Activated CD4-positive, alpha-beta T cell treated with anti-CD3 and anti-CD28 coated beads, Interleukin-10, Interleukin-2, amounts not matched to agents 100 ng/mL and 50 ng/mL, durations not matched to agents 16 hours and 8 hours (primary cell): ENCODE data around the gene TMEM220.
"Not testable (repeated sequence)": the region's sequence is repeated elsewhere in the genome, so short reads cannot be mapped to it uniquely, and the experiment has no call there.

Experiments
- DNase-seq: peaks from one replicate; pipeline ENCODE4 v3.0.0-alpha.2; 2020

TMEM220 gene

DNA sequence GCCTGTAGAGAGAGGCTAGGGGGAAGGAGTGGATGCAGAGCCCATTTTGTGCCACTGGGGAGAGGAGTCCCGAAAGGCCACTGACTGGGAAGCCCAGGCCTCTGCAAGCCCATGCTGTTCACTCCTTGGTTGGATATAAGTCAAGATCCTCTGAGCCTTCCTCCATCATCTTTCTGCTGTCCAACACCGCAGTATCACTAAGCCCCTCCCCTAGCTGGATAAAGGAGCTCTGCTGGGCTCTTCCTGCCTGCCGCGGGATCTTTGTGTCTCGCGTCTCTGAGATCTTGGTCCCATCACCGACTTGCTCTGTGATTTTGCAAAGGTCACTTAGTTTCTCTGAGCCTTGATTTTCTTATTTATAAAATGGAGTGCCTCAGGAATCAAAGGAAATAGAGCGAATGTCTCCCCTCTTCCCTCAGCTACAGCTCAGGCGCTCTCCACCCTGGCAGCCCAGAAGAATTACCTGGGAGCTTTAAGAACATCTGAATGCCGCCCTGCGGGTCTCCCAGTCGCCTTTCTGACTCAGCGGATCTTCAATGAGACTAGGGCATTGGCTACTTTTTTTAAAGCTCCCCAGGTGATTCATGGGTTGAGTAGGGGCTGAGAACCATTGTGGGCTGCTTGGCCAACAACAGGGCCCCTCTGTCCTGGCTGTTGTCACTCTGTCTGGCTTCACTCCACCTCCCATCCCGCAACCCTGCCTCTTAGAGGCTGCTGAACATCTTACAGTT, 25.2 kb upstream of the TMEM220 start:
- no peak for DNase-seq

GRCh38 chr17:10754109-10754508, 24.3 kb upstream of the TMEM220 start:
- peak; percentile 45 for DNase-seq

GRCh38 chr17:10752696-10753095, 22.9 kb upstream of the TMEM220 start:
- DNase-seq: no peak

- no peak for DNase-seq
Measured at GRCh38 chr17:10751563-10751962, 21.7 kb upstream of the TMEM220 start.

DNA sequence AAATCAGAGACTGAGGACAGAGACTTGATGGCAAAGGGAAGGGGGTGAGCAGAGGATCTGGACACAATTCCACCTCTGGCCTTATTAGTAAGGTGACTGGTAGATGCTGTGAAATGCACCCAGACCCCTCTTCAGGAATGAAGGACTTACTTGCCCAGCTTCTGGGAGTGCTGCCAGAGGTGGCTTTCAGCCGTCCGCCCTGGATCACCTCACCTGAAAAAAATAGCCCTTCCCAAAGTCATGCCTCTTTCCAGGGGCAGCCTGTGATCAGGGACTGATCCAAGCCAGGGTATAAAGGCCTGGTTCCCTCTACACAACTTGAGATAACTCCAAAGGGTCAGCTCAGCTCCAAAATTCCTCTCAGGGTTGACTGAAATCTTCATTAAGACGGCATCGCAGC, 20.4 kb upstream of the TMEM220 start:
- DNase-seq: no peak

DNA sequence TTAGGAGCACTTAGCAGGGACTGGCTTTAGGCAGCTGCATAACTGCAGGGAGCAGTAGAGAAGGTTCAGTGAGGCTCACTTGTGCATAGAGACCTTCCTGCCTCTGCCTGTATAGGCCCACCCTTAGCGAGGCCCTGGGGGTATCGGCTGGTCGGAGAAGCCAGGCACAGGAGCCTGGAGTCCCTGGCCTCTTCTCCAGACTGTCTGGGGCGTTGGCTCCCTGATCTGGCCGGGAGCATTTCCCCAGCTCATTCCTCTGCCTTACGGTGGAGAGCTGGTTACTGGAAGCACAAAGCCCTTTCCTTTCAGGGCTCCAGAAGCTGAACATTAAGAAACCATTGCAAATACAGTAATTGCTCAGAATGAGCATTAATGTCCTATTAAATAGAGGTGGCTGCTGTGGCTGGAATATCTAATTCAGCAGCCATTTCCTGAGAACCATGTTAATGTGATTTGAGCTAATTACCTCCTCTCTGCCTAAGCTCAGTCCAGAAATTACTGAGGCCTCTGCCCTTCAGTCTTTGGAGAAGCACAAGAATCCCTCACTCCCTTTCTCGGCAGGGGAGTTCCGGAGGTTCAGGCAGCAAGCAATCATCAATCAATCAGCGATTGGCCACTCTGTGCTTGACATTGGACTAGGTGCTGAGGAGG, 18.8 kb upstream of the TMEM220 start:
- no peak for DNase-seq

DNA sequence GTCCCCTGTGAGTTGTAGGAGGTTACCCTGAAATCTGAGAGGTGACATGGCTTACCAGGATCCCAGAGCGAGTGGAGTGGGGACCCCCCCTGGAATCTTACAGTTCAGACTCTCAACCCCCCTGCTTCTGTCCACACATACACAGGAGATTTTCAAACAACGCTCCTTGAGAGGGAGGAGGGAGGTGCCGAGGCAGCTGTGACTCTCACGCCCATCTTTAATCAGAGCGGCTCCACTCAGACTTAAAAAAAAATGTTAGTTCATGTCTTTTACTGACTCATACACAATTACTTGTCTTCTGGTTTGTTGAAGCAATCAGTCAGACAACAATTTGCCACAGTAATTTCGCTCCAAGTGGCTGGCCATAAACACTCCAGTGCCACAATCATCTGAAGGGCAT, 15.4 kb upstream of the TMEM220 start:
- DNase-seq: no peak

DNA sequence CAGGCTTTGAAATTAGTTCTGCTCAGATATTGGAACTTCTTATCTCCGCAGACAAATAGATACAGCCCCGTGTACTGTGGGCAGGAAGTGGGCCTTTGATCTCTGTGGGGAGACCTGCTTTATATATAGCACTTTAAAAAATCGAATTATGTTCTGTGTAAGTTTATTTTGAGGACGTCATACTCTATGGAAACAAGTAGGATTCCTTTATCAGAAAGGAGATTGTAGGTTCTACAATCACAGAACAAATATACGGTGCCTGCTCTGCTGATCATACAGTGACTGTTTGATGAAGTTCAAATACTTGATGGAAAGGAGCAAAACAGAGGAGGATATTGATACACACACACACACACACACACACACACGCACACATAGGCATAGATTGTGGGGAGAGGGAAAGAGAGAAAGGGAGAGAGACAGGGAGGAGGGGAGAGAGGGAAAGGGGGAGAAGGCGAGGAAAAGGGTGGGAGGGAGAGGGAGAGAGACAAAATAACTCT, 14.7 kb upstream of the TMEM220 start:
- DNase-seq: no peak

DNA sequence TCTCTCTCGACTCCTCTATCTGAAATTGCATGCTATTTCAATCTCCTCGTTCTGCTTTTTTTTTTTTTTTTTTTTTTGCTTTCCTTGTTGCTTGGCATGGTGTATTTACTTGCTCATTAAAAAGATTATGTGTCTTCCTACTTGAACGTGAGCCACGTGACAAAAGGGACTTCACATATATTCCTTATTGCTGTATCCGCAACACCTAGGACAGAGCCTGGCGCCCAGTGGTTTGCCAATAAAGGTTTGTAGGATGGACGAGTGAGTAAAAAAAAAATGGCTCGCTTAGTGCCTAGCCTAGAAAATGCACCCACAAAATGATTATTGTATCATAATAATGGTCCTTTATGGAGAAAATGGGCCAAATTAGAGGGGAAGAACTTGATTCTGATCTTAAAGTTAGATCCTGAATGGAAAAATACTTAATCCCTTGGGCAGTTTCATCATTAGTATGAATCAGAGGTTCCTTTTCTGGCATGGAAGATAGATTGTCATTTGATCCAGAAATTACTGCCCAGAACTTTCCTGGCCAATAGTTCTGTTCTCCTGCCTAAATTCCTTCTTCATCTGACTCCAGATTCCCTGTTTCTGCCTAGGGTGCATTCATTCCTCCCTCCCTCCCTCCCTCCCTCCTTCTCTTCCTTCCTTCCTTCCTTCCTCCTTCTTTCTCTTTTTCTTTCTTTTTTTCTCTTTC, 13.6 kb upstream of the TMEM220 start:
- DNase-seq: no peak

DNA sequence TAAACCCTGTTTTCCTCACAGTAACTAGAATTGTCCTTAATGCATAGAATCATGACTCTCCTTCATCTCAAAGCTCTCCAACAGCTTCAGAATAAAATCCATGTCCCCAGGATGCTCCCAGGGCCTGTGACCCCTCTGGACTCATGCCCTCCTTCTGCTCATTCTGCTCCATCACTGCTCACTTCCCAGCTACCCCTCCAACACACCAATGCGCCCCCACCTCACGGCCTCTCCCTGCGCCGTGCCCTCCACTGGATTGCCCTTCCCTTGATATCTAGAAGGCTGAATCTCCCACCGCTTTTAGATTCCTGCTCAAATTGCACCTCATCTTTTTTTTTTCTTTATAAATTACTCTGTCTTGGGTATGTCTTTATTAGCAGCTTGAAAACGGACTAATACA, 12.6 kb upstream of the TMEM220 start:
- DNase-seq: no peak

GRCh38 chr17:10741416-10742135, 11.8 kb upstream of the TMEM220 start:
- no peak for DNase-seq

DNA sequence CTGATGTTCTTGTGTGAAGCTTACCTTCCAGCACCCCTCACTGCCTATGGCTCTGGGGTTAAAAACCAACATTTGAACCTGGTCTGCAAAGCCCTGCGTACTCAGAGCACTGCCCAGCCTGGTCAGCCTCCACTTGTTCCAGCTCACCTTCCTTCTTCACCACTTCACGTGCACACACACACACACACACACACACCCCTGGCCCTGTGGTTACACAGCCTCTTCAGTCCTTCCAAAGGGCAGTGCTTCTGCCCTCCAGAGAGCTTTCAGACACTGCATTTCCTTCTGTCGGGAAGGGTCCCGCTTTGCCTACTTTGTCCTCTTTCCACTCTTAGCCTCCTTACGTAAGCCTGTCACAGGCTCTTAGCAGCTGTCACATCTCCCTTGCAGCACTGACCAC, 9.6 kb upstream of the TMEM220 start:
- no peak for DNase-seq

DNA sequence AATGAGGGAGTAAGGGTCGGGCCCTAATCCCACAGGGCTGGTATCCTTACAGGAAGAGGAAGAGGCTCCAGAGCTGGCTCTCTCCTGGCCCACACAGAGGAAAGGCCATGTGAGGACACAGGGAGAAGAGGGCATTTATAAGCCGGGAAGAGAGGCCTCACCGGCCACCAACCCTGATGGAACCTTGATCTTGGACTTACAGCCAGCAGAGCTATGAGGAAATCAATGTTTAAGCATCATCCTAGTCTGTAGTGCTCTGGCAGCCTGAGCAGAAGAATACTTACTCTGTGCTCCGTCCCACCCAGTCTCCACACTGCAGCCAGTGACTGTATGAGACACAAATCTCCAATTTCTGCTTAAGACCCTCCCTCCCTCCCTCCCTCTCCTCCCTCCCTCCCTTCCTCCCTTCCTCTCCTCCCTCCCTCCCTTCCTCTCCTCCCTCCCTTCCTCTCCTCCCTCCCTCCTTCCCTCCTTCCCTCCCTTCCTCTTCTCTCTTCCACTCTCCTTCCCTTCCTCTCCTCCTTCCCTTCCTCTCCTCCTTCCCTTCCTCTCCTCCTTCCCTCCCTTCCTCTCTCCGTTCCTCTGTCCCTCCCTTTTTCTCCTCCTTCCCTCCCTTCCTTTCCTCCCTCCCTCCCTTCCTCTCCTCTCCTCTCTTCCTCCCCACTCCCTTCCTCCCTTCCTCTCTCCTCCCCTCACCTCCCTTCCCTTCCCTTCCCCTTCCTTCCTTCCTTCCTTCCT, 8.9 kb upstream of the TMEM220 start:
- no peak for DNase-seq

DNA sequence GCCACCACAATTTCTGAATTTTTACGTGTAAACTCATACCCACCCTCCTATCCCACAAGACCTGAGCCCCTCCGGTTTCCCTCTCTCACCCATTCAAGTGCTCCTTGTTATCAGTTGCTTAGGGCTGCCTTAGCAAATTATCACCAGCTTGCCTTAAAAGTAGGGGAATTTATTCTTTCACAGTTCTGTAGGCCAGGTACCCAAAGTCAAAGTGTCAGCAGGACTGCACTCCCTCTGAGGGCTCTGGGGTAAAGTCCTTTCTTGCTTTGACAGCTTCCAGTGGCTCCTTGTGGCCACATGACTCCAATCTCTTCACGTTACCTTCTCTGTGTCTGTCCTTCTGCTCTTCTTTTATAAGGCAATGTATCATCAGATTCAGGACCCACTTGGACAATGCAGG, 7.9 kb upstream of the TMEM220 start:
- no peak for DNase-seq

GRCh38 chr17:10737168-10737622, 7.4 kb upstream of the TMEM220 start:
- DNase-seq: peak; percentile 46

DNA sequence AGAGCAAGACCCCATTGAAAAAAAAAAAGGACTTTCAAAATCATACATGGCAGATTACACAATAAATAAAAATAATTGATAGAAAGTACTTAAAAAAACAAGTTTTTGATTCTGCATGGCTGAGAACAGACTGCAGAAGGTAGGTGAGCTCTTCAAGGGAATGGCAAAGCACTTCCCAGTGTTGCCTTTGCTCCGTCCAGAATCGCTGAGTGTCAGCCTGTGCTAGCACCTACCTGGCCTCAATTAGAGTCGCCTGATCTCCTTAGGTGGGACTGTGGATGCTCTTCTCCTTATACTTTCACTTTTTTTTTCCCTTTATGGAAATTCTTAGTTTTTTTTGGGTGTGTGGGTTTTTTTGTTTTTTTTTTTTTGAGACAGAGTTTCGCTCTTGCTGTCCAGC, 6.0 kb upstream of the TMEM220 start:
- no peak for DNase-seq

DNA sequence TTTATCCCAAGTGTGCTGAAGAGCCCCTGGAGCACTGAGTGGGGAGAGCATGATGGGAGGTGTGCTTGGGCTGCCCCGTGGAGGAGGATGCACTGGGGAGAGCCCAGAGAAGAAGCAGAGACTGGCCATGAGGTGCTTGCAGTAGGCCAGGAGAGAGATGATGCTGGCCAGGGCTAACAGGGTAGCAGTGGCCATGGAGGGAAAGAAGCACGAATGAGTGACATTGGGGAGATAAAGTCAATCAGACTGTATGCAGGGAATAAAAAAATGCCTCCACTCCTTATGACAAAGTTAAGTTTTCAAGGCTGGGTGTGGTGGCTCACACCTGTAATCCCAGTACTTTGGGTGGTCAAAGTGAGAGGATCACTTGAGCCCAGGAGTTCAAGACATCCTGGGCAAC, 5.4 kb upstream of the TMEM220 start:
- DNase-seq: no peak

- no peak for DNase-seq
Measured at GRCh38 chr17:10733666-10734065, 3.8 kb upstream of the TMEM220 start.

DNA sequence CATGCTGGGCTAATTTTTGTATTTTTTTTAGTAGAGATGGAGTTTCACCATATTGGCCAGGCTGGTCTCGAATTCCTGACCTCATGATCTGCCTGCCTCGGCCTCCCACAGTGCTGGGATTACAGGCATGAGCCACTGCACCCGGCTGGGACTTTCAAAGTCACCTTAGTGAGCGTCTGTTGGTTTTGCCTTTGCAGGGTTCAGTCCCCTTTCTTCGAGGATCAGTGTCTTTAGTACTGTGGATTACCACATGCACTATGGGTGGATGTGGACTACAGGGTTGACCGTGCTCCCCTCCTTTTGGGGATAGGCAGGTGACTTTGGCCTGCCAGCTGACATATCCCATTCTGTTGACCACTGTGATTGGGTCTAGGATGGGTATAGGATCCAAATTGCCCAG, 2.3 kb upstream of the TMEM220 start:
- not testable (repeated sequence) for DNase-seq

GRCh38 chr17:10731408-10731879, 1.6 kb upstream of the TMEM220 start:
- no peak for DNase-seq

GRCh38 chr17:10730247-10730646, 424 bp upstream of the TMEM220 start:
- DNase-seq: not testable (repeated sequence)

GRCh38 chr17:10728331-10728892, 1.4 kb downstream of the TMEM220 start:
- DNase-seq: no peak
